HepG2 (cell line): ENCODE data around the gene VPS13C. TPM values are rescaled to one million over a fixed set of nuclear protein-coding genes. Genes with fewer than 3 reads are reported as not detected.

Experiments used
- ARID2 ChIP-seq: sonication (generic); formaldehyde crosslinking; IDR thresholded peaks from 2 replicates; pipeline ENCODE4 v1.8.1; 2022; ENCODE audit warnings: mild to moderate bottlenecking, missing genetic modification reagents, borderline replicate concordance
- E2F2 ChIP-seq: sonication (generic); formaldehyde crosslinking; IDR thresholded peaks from 2 replicates; pipeline ENCODE4 v1.4.0; 2020; ENCODE audit warnings: missing genetic modification reagents, borderline replicate concordance
- HOXA9 ChIP-seq: sonication (generic); formaldehyde crosslinking; IDR thresholded peaks from 2 replicates; pipeline ENCODE4 v1.8.1; 2022; ENCODE audit warnings: missing genetic modification reagents, mild to moderate bottlenecking, moderate library complexity, borderline replicate concordance
- SNAPC2 ChIP-seq: sonication (generic); formaldehyde crosslinking; IDR thresholded peaks from 2 replicates; pipeline ENCODE4 v1.8.1; 2022; ENCODE audit warnings: mild to moderate bottlenecking, missing genetic modification reagents
- ZNF414 ChIP-seq: sonication (generic); formaldehyde crosslinking; IDR thresholded peaks from 2 replicates; pipeline ENCODE4 v1.5.0; 2020; ENCODE audit warnings: missing genetic modification reagents
- ZNF496 ChIP-seq: sonication (generic); formaldehyde crosslinking; IDR thresholded peaks from 2 replicates; pipeline ENCODE4 v1.8.1; 2023; ENCODE audit warnings: mild to moderate bottlenecking, moderate library complexity, missing genetic modification reagents; ENCODE audit not compliant: insufficient replicate concordance
- ZNF770 ChIP-seq: sonication (generic); formaldehyde crosslinking; IDR thresholded peaks from 2 replicates; pipeline ENCODE4 v1.5.0; 2020; ENCODE audit warnings: mild to moderate bottlenecking, missing genetic modification reagents
- polyA plus RNA-seq, 8 experiments: library from polyadenylated mRNA; depleted of rRNA in 3 of 8; stranded (reverse) in 7 of 8; unstranded in 1 of 8; fragments of >200 nt; fragmentation: Illumina TruSeq in 4 of 8; extraction: Trizol in 4 of 8; gene quantifications; 2 replicates each; pipeline versions ENCODE4 v1.2.1 to v1.2.3, GENCODE V29; 2011 to 2016; ENCODE audit warnings: low read depth in 4 of 8, missing spikeins in 1 of 8, mixed read lengths in 1 of 8; ENCODE audit not compliant: insufficient read depth in 1 of 8
- total RNA-seq, 5 experiments: library from RNA; depleted of rRNA; stranded (reverse); fragments of >200 nt; fragmentation: Illumina TruSeq; extraction: Trizol; gene quantifications; 2 replicates each; pipeline ENCODE4 v1.2.3, GENCODE V29; 2016; ENCODE audit warnings: low read depth in 1 of 5
- TF ChIP-seq, protein P1 (sequence below): sonication (generic); formaldehyde crosslinking; IDR thresholded peaks from 2 replicates; pipeline ENCODE4 v1.4.0; 2020; ENCODE audit warnings: mild to moderate bottlenecking, missing genetic modification reagents
- TF ChIP-seq, protein P2 (sequence below): sonication (generic); formaldehyde crosslinking; IDR thresholded peaks from 2 replicates; pipeline ENCODE4 v1.8.0; 2022; ENCODE audit warnings: mild to moderate bottlenecking, missing genetic modification reagents, moderate library complexity
- TF ChIP-seq, protein P3 (sequence below): sonication (generic); formaldehyde crosslinking; IDR thresholded peaks from 2 replicates; pipeline ENCODE4 v1.5.0; 2020; ENCODE audit warnings: missing genetic modification reagents

The VPS13C gene
- total and polyA plus RNA-seq, 2 of the 13 experiments (the other 11 are each of a cell fraction or from before 2014, with no cell fraction given) = 10.9 to 26.8 TPM

DNA sequence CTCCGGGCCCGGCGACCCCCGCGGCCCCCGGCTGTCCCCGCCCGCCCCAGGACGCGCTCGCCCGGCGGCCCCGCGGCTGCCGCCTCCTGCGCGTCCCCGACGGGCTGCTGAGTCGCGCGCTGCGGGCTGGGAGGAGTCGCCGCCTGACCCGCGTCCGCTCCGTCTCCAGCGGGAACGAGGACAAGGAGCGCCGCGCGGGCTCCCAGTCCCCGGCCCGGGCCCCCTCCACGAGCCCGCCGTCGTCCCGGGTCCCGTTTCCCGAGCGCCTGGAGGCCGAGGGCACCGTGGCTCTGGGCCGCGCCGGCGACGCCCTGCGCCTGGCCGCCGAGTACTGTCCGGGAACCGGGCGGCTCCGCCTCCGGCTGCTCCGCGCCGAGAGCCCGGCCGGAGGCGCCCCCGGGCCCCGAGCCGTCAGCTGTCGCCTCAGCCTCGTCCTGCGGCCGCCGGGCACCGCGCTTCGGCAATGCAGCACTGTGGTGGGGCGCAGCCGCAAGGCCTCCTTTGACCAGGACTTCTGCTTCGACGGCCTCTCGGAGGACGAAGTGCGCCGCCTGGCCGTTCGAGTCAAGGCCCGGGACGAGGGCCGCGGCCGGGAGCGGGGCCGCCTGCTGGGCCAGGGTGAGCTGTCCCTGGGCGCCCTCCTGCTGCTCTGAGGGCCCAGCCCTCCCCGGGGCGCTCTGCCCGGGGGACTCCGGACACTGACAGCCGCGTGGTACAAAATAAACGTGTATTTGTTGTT is 8.0 kb upstream of the VPS13C start (continued):
- TF ChIP-seq ZNF770 (CRISPR knock-in tag) (no peak), ARID2 (CRISPR knock-in tag) (0 out of 2 replicates have a peak, but pooled peaks have one; percentile 48), E2F2 (CRISPR knock-in tag) (no peak), HOXA9 (no peak), ZNF496 (CRISPR knock-in tag) (no peak), SNAPC2 (CRISPR knock-in tag) (no peak), ZNF414 (CRISPR knock-in tag) (no peak)
- TF ChIP-seq, protein P1, sequence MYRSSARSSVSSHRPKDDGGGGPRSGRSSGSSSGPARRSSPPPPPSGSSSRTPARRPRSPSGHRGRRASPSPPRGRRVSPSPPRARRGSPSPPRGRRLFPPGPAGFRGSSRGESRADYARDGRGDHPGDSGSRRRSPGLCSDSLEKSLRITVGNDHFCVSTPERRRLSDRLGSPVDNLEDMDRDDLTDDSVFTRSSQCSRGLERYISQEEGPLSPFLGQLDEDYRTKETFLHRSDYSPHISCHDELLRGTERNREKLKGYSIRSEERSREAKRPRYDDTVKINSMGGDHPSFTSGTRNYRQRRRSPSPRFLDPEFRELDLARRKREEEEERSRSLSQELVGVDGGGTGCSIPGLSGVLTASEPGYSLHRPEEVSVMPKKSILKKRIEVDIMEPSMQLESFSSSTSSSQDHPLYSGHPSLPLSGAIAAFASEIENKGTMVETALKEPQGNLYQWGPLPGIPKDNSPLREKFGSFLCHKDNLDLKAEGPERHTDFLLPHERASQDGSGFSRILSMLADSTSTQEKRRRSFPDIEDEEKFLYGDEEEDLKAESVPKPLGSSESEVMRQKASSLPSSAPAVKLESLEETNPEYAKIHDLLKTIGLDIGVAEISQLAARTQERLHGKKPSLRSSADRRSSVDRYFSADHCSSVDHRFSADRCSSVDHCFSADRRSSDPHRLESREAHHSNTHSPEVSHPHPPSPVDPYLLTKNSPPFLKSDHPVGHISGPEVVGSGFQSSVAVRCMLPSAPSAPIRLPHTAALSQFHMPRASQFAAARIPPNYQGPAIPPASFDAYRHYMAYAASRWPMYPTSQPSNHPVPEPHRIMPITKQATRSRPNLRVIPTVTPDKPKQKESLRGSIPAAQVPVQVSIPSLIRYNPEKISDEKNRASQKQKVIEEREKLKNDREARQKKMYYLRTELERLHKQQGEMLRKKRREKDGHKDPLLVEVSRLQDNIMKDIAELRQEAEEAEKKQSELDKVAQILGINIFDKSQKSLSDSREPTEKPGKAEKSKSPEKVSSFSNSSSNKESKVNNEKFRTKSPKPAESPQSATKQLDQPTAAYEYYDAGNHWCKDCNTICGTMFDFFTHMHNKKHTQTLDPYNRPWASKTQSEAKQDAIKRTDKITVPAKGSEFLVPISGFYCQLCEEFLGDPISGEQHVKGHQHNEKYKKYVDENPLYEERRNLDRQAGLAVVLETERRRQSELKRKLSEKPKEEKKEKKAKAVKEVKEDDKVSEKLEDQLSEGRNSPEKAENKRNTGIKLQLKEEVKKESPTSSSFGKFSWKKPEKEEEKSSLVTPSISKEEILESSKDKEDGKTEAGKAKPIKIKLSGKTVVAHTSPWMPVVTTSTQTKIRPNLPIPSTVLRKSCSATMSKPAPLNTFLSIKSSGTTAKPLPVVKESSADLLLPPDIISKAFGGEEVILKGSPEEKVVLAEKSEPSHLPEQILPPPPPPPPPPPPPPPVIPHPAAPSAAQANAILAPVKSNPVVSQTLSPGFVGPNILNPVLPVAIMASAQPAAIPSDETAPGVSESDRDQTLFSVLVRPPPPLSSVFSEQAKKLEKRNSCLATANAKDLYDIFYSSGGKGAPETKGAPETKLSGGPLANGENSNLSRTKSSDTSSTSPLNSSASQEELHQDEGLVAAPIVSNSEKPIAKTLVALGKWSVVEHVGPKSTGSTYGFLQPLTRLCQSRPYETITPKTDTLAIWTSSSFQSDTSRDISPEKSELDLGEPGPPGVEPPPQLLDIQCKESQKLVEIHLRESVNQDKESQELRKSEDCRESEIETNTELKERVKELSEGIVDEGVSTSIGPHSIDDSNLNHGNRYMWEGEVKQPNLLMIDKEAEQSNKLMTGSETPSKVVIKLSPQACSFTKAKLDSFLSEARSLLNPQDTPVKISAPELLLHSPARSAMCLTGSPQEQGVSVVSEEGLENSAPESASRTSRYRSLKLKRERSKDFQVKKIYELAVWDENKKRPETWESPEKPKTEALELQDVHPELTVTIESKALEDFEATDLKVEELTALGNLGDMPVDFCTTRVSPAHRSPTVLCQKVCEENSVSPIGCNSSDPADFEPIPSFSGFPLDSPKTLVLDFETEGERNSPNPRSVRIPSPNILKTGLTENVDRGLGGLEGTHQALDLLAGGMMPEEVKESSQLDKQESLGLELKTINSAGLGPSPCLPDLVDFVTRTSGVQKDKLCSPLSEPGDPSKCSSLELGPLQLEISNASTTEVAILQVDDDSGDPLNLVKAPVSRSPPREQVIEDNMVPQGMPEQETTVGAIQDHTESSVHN (CRISPR knock-in tag) = no peak
- TF ChIP-seq, protein P2, sequence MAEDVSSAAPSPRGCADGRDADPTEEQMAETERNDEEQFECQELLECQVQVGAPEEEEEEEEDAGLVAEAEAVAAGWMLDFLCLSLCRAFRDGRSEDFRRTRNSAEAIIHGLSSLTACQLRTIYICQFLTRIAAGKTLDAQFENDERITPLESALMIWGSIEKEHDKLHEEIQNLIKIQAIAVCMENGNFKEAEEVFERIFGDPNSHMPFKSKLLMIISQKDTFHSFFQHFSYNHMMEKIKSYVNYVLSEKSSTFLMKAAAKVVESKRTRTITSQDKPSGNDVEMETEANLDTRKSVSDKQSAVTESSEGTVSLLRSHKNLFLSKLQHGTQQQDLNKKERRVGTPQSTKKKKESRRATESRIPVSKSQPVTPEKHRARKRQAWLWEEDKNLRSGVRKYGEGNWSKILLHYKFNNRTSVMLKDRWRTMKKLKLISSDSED (CRISPR knock-in tag) = no peak
- TF ChIP-seq, protein P3, sequence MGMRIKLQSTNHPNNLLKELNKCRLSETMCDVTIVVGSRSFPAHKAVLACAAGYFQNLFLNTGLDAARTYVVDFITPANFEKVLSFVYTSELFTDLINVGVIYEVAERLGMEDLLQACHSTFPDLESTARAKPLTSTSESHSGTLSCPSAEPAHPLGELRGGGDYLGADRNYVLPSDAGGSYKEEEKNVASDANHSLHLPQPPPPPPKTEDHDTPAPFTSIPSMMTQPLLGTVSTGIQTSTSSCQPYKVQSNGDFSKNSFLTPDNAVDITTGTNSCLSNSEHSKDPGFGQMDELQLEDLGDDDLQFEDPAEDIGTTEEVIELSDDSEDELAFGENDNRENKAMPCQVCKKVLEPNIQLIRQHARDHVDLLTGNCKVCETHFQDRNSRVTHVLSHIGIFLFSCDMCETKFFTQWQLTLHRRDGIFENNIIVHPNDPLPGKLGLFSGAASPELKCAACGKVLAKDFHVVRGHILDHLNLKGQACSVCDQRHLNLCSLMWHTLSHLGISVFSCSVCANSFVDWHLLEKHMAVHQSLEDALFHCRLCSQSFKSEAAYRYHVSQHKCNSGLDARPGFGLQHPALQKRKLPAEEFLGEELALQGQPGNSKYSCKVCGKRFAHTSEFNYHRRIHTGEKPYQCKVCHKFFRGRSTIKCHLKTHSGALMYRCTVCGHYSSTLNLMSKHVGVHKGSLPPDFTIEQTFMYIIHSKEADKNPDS (CRISPR knock-in tag) = no peak
